Cerebellar cortex (tissue), 1 donor: Measurements from ENCODE around the gene NANS.
A peak's percentile ranks its signal among the peaks of the same experiment; 100 is the strongest.

Experiments
- DNase-seq: peaks from one replicate; pipeline ENCODE4 v3.0.0-alpha.2; 2015; ENCODE audit warnings: low spot score

NANS gene

GRCh38 chr9:98038958-98039357 lies 17.6 kb upstream of the NANS start:
- DNase-seq: no peak

GRCh38 chr9:98039607-98040017 lies 16.9 kb upstream of the NANS start:
- DNase-seq: no peak

GRCh38 chr9:98040212-98040611 lies 16.3 kb upstream of the NANS start:
- no peak for DNase-seq

GRCh38 chr9:98043915-98044314 lies 12.6 kb upstream of the NANS start:
- no peak for DNase-seq

- DNase-seq: no peak
These were observed 11.0 kb upstream of the NANS start for GRCh38 chr9:98045234-98046179.

GRCh38 chr9:98046180-98046543 lies 10.4 kb upstream of the NANS start:
- no peak for DNase-seq

- no peak for DNase-seq
These were observed 9.5 kb upstream of the NANS start for GRCh38 chr9:98047002-98047401.

- DNase-seq: no peak
These were observed 7.1 kb upstream of the NANS start for GRCh38 chr9:98049288-98050072.

- DNase-seq: no peak
These were observed 6.2 kb upstream of the NANS start for GRCh38 chr9:98050351-98050750.

GRCh38 chr9:98054376-98054951 lies 2.1 kb upstream of the NANS start:
- no peak for DNase-seq

GRCh38 chr9:98057138-98057799 lies 737 bp downstream of the NANS start:
- no peak for DNase-seq

GRCh38 chr9:98062161-98062560 lies 5.6 kb downstream of the NANS start:
- DNase-seq: peak; percentile 64

- DNase-seq: no peak
These were observed 8.3 kb downstream of the NANS start for GRCh38 chr9:98064623-98065392.

- no peak for DNase-seq
These were observed 9.7 kb downstream of the NANS start for GRCh38 chr9:98066235-98066634.

- no peak for DNase-seq
These were observed 10.7 kb downstream of the NANS start for GRCh38 chr9:98067184-98067583.

- DNase-seq: no peak
These were observed 13.0 kb downstream of the NANS start for GRCh38 chr9:98069551-98069950.

- DNase-seq: no peak
These were observed 14.2 kb downstream of the NANS start for GRCh38 chr9:98070704-98071103.

GRCh38 chr9:98071737-98072136 lies 15.2 kb downstream of the NANS start:
- DNase-seq: no peak

GRCh38 chr9:98074115-98074990 lies 17.8 kb downstream of the NANS start:
- peak; percentile 73 for DNase-seq

- DNase-seq: no peak
These were observed 18.8 kb downstream of the NANS start for GRCh38 chr9:98075332-98075805.
